Measurements from ENCODE around the gene HCAR3. TPM values are rescaled to one million over a fixed set of nuclear protein-coding genes. Genes with fewer than 3 reads are reported as not detected.
A peak's percentile ranks its signal among the peaks of the same experiment; 100 is the strongest.

HCAR3 gene
- total and polyA plus RNA-seq, 2 of the 13 experiments (the other 11 are each of a cell fraction or from before 2014, with no cell fraction given): 0.11 to 12.8 TPM

DNA sequence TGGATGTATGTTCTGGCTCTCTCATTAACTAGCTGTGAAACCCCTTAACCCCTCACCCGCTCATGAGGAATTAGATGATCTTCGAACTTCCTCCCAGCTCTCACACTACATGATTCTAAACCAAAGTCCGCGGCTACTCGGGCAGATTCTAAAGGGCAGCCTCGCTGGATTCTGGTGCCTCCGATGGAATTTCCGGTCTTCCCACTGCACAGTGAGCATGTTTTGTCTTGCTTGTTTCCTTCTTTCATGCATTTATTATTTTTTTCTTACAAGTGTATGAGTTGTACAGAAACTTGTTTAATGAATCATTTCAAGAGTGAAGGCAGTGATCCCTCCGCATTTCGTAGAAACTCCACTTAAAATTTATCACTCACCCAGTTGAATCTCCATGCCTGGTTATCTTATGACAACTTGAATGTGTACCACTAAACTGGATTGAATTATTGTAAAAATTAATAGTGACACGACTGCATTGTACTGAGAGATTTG lies 4.5 kb upstream of the HCAR3 start (continued):
- TF ChIP-seq, protein P1, sequence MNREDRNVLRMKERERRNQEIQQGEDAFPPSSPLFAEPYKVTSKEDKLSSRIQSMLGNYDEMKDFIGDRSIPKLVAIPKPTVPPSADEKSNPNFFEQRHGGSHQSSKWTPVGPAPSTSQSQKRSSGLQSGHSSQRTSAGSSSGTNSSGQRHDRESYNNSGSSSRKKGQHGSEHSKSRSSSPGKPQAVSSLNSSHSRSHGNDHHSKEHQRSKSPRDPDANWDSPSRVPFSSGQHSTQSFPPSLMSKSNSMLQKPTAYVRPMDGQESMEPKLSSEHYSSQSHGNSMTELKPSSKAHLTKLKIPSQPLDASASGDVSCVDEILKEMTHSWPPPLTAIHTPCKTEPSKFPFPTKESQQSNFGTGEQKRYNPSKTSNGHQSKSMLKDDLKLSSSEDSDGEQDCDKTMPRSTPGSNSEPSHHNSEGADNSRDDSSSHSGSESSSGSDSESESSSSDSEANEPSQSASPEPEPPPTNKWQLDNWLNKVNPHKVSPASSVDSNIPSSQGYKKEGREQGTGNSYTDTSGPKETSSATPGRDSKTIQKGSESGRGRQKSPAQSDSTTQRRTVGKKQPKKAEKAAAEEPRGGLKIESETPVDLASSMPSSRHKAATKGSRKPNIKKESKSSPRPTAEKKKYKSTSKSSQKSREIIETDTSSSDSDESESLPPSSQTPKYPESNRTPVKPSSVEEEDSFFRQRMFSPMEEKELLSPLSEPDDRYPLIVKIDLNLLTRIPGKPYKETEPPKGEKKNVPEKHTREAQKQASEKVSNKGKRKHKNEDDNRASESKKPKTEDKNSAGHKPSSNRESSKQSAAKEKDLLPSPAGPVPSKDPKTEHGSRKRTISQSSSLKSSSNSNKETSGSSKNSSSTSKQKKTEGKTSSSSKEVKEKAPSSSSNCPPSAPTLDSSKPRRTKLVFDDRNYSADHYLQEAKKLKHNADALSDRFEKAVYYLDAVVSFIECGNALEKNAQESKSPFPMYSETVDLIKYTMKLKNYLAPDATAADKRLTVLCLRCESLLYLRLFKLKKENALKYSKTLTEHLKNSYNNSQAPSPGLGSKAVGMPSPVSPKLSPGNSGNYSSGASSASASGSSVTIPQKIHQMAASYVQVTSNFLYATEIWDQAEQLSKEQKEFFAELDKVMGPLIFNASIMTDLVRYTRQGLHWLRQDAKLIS (CRISPR knock-in tag; IDR thresholded peaks at IDR 0.05): no peak
- no peak for TF ChIP-seq ZNF317 (CRISPR knock-in tag; IDR thresholded peaks at IDR 0.05)
- 0 out of 2 replicates have a peak, but pooled peaks have one; percentile 39 for TF ChIP-seq POLR2AphosphoS5 (IDR thresholded peaks at IDR 0.05; ENCODE audit: low read depth, low read length)
- TF ChIP-seq ARID3A (IDR thresholded peaks at IDR 0.05; ENCODE audit: low read depth, low read length): no peak
- no peak for TF ChIP-seq ZNF598 (CRISPR knock-in tag; IDR thresholded peaks at IDR 0.05; ENCODE audit: borderline replicate concordance)
- TF ChIP-seq, protein P2, sequence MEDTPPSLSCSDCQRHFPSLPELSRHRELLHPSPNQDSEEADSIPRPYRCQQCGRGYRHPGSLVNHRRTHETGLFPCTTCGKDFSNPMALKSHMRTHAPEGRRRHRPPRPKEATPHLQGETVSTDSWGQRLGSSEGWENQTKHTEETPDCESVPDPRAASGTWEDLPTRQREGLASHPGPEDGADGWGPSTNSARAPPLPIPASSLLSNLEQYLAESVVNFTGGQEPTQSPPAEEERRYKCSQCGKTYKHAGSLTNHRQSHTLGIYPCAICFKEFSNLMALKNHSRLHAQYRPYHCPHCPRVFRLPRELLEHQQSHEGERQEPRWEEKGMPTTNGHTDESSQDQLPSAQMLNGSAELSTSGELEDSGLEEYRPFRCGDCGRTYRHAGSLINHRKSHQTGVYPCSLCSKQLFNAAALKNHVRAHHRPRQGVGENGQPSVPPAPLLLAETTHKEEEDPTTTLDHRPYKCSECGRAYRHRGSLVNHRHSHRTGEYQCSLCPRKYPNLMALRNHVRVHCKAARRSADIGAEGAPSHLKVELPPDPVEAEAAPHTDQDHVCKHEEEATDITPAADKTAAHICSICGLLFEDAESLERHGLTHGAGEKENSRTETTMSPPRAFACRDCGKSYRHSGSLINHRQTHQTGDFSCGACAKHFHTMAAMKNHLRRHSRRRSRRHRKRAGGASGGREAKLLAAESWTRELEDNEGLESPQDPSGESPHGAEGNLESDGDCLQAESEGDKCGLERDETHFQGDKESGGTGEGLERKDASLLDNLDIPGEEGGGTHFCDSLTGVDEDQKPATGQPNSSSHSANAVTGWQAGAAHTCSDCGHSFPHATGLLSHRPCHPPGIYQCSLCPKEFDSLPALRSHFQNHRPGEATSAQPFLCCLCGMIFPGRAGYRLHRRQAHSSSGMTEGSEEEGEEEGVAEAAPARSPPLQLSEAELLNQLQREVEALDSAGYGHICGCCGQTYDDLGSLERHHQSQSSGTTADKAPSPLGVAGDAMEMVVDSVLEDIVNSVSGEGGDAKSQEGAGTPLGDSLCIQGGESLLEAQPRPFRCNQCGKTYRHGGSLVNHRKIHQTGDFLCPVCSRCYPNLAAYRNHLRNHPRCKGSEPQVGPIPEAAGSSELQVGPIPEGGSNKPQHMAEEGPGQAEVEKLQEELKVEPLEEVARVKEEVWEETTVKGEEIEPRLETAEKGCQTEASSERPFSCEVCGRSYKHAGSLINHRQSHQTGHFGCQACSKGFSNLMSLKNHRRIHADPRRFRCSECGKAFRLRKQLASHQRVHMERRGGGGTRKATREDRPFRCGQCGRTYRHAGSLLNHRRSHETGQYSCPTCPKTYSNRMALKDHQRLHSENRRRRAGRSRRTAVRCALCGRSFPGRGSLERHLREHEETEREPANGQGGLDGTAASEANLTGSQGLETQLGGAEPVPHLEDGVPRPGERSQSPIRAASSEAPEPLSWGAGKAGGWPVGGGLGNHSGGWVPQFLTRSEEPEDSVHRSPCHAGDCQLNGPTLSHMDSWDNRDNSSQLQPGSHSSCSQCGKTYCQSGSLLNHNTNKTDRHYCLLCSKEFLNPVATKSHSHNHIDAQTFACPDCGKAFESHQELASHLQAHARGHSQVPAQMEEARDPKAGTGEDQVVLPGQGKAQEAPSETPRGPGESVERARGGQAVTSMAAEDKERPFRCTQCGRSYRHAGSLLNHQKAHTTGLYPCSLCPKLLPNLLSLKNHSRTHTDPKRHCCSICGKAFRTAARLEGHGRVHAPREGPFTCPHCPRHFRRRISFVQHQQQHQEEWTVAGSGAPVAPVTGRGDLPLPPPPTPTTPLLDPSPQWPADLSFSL (CRISPR knock-in tag; IDR thresholded peaks at IDR 0.05): no peak
- TF ChIP-seq ZNF282 (IDR thresholded peaks at IDR 0.05; ENCODE audit: partially characterized antibody): no peak
- no peak for TF ChIP-seq ISX (CRISPR knock-in tag; conservative IDR thresholded peaks at IDR 0.05)
- no peak for TF ChIP-seq SIN3A (IDR thresholded peaks at IDR 0.05; ENCODE audit: borderline replicate concordance, low read depth, low read length)
- no peak for TF ChIP-seq HNRNPLL (IDR thresholded peaks at IDR 0.05; ENCODE audit: low read depth, low read length, poor library complexity, severe bottlenecking)
- TF ChIP-seq HOXA9 (CRISPR knock-in tag; IDR thresholded peaks at IDR 0.05; ENCODE audit: borderline replicate concordance): no peak
- TF ChIP-seq MATR3 (CRISPR knock-in tag; IDR thresholded peaks at IDR 0.05): no peak
- no peak for TF ChIP-seq SSRP1 (CRISPR knock-in tag; IDR thresholded peaks at IDR 0.05)
- no peak for TF ChIP-seq ZBTB2 (CRISPR knock-in tag; IDR thresholded peaks at IDR 0.05; ENCODE audit: low read depth)
- TF ChIP-seq ZNF652 (CRISPR knock-in tag; IDR thresholded peaks at IDR 0.05; ENCODE audit: borderline replicate concordance, low read depth): peak; percentile 88
